ENCODE results near the gene PLXNA2.

Gene PLXNA2

DNA sequence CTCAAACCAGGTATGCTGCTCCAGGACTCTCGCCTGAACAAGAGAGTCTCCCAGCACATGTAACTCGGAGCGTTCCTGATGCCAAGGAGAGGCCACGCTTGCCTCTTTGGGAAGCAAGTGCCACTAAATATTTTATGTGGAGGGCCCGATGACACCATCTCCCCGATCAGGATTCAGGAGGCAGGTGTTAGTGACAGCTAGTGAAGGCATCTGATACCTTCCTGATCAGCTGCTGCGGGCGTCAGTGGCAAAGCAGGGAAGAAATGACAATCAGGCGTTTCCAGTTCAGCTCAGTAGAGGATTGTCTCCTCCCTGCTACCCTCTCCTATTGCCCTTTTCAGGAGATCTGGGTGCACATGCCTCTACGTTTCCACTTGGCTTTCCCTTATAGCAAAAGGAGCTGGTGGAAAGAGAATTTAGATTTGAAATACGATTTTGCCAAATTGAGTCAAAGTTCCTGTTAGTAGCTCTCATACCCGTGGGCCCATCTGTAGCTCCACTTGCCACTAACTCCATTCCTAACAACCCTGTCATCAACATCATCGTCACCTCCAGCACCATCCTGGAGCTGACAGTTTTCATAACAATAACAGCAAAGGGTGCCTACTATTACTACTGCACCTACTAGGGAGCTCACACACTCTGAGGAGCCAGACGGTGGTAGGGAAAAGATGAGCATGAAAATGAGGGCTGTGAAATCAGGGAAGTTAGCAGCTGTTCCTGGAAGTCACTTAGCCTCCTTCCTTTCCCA lies 21.6 kb downstream of the PLXNA2 start:
- TF ChIP-seq ZC3H10 (CRISPR knock-in tag; IDR thresholded peaks at IDR 0.05) (no peak), ZNF8 (CRISPR knock-in tag; IDR thresholded peaks at IDR 0.05) (no peak), ARNTL (CRISPR knock-in tag; IDR thresholded peaks at IDR 0.05; ENCODE audit: borderline replicate concordance, low read depth) (no peak), GLIS3 (CRISPR knock-in tag; IDR thresholded peaks at IDR 0.05) (no peak), TOX (CRISPR knock-in tag; IDR thresholded peaks at IDR 0.05; ENCODE audit: borderline replicate concordance) (no peak), CSDC2 (CRISPR knock-in tag; IDR thresholded peaks at IDR 0.05) (no peak), ZFP30 (CRISPR knock-in tag; IDR thresholded peaks at IDR 0.05) (no peak), OSR1 (CRISPR knock-in tag; IDR thresholded peaks at IDR 0.05) (no peak)
- TF ChIP-seq, protein P1, sequence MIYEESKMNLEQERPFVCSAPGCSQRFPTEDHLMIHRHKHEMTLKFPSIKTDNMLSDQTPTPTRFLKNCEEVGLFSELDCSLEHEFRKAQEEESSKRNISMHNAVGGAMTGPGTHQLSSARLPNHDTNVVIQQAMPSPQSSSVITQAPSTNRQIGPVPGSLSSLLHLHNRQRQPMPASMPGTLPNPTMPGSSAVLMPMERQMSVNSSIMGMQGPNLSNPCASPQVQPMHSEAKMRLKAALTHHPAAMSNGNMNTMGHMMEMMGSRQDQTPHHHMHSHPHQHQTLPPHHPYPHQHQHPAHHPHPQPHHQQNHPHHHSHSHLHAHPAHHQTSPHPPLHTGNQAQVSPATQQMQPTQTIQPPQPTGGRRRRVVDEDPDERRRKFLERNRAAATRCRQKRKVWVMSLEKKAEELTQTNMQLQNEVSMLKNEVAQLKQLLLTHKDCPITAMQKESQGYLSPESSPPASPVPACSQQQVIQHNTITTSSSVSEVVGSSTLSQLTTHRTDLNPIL (CRISPR knock-in tag; IDR thresholded peaks at IDR 0.05; ENCODE audit: low read depth) = no peak
- ATAC-seq = no peak

DNA sequence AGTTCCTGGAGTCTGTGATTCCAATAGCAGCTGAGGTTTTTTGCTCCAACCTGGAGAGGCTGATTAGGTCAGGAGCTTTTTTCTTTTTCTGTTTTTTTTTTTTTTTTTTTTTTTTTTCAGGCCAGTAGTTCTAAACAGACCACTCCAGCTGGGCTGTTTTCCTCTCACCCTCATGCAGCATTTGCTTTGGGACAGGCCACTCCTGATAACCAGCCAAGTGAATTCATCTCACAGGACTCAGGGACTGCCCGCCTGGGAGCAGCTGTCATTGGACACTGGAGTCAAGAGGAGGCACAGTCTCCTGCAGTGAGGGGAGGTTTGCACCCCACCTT lies 22.9 kb downstream of the PLXNA2 start:
- ATAC-seq = peak; percentile 11
- TF ChIP-seq SNAI2 (CRISPR knock-in tag; IDR thresholded peaks at IDR 0.05) = no peak
- TF ChIP-seq, protein P1 (CRISPR knock-in tag; IDR thresholded peaks at IDR 0.05; ENCODE audit: low read depth) = no peak

DNA sequence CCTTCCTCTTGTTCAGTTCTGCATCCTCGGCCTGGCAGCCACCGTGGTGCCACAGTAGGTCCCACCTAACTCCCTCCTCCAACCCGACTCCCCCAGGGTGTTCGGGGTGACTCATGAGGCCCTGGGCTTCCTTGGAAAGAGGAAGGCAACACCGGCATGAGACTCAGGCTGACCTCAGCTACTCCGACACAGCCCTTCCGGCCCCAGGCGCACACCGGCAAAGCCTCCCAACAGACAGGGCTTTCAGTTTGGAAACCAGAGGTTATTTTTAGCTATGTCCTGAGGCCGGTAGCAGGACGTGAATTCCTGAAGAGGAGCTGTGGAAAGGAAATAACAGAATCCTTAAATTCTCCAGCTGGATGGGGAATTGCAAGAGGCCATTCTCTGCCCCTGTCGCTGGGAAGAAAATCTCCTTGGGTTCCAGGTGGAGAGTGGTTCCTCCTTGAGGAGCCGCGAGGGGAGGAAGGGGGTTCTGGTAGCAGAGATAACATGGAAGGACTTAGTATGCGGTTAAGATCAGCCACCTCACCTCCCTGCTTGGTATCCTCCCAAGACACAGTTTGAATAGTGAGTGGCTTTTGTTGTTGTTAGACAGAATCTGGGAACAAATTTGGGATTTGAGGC lies 24.4 kb downstream of the PLXNA2 start:
- peak; percentile 76 for ATAC-seq
- no peak for TF ChIP-seq ESRRG (CRISPR knock-in tag; IDR thresholded peaks at IDR 0.05)
- no peak for TF ChIP-seq ZNF70 (CRISPR knock-in tag; IDR thresholded peaks at IDR 0.05)
- TF ChIP-seq ZC3H10 (CRISPR knock-in tag; IDR thresholded peaks at IDR 0.05) = 0 out of 2 replicates have a peak, but pooled peaks have one; percentile 34
- peak; percentile 10; the same call in 1 of the 2 replicates for TF ChIP-seq TOX (CRISPR knock-in tag; IDR thresholded peaks at IDR 0.05; ENCODE audit: borderline replicate concordance)
- 0 out of 2 replicates have a peak, but pooled peaks have one; percentile 14 for TF ChIP-seq RARB (CRISPR knock-in tag; IDR thresholded peaks at IDR 0.05)
- no peak for TF ChIP-seq GLIS3 (CRISPR knock-in tag; IDR thresholded peaks at IDR 0.05)

DNA sequence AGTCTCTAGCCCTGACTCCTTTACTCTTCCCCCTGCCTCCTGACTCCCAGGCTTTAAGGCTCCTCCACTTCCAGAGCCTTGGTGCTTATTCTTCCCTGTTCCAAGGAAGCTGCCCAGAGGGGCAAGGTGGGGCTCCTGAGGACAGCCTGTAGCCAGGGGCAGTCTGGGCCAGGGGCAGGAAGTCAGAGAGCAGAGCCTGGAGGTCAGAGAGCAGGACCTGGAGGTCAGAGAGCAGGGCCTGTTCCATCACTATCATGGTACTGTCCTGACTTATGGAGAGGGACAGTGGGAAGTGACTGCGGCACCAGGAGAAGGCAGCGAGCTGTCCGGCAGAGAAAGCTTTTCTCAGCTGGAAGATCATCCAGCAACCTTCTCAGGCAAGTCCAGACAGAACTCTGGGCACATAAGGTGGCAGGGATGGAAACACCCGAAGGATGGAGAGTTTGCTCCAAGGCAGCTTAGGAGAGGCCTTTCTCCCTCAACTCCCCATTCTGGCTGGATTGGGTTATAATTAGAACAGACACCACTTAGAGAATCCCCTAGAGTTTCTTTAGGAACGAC lies 25.0 kb downstream of the PLXNA2 start:
- ATAC-seq = peak; percentile 12; the same call in 2 of the 3 replicates
- TF ChIP-seq CSDC2 (CRISPR knock-in tag; IDR thresholded peaks at IDR 0.05) (no peak), PPARA (CRISPR knock-in tag; IDR thresholded peaks at IDR 0.05; ENCODE audit: borderline replicate concordance) (no peak), TOX (CRISPR knock-in tag; IDR thresholded peaks at IDR 0.05; ENCODE audit: borderline replicate concordance) (no peak), GLIS3 (CRISPR knock-in tag; IDR thresholded peaks at IDR 0.05) (no peak), ZC3H10 (CRISPR knock-in tag; IDR thresholded peaks at IDR 0.05) (no peak), BACH2 (CRISPR knock-in tag; IDR thresholded peaks at IDR 0.05; ENCODE audit: borderline replicate concordance) (no peak), ARNTL (CRISPR knock-in tag; IDR thresholded peaks at IDR 0.05; ENCODE audit: borderline replicate concordance, low read depth) (no peak), RARB (CRISPR knock-in tag; IDR thresholded peaks at IDR 0.05) (no peak), ISL1 (CRISPR knock-in tag; IDR thresholded peaks at IDR 0.05) (no peak)
- TF ChIP-seq, protein P2, sequence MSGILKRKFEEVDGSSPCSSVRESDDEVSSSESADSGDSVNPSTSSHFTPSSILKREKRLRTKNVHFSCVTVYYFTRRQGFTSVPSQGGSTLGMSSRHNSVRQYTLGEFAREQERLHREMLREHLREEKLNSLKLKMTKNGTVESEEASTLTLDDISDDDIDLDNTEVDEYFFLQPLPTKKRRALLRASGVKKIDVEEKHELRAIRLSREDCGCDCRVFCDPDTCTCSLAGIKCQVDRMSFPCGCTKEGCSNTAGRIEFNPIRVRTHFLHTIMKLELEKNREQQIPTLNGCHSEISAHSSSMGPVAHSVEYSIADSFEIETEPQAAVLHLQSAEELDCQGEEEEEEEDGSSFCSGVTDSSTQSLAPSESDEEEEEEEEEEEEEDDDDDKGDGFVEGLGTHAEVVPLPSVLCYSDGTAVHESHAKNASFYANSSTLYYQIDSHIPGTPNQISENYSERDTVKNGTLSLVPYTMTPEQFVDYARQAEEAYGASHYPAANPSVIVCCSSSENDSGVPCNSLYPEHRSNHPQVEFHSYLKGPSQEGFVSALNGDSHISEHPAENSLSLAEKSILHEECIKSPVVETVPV (CRISPR knock-in tag; IDR thresholded peaks at IDR 0.05) = no peak
- TF ChIP-seq, protein P3, sequence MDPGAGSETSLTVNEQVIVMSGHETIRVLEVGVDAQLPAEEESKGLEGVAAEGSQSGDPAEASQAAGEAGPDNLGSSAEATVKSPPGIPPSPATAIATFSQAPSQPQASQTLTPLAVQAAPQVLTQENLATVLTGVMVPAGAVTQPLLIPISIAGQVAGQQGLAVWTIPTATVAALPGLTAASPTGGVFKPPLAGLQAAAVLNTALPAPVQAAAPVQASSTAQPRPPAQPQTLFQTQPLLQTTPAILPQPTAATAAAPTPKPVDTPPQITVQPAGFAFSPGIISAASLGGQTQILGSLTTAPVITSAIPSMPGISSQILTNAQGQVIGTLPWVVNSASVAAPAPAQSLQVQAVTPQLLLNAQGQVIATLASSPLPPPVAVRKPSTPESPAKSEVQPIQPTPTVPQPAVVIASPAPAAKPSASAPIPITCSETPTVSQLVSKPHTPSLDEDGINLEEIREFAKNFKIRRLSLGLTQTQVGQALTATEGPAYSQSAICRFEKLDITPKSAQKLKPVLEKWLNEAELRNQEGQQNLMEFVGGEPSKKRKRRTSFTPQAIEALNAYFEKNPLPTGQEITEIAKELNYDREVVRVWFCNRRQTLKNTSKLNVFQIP (CRISPR knock-in tag; IDR thresholded peaks at IDR 0.05; ENCODE audit: borderline replicate concordance, low read depth) = no peak
- TF ChIP-seq, protein P1 (CRISPR knock-in tag; IDR thresholded peaks at IDR 0.05; ENCODE audit: low read depth) = no peak
